GM12878 (cell line): ENCODE results near the gene FANCG. TPM values are rescaled to one million over a fixed set of nuclear protein-coding genes. Genes with fewer than 3 reads are reported as not detected.
A peak's percentile ranks its signal among the peaks of the same experiment; 100 is the strongest.

ENCODE experiments used
- ATF2 ChIP-seq: IDR thresholded peaks from 2 replicates; pipeline ENCODE4 v1.6.1; 2012; ENCODE audit warnings: low read length, inconsistent platforms
- BMI1 ChIP-seq: fragments of 450-650 bp; IDR thresholded peaks from 2 replicates; pipeline ENCODE4 v1.6.1; 2016; ENCODE audit warnings: mild to moderate bottlenecking, moderate library complexity, borderline replicate concordance
- CBX3 ChIP-seq: fragments of 200-600 bp; sonication (generic); IDR thresholded peaks from 2 replicates; pipeline ENCODE4 v1.6.1; 2016; ENCODE audit warnings: low read depth, borderline replicate concordance
- CEBPB ChIP-seq, 2 experiments: fragments of 150-350 bp in 1 of 2; IDR thresholded peaks; 2 replicates each; pipeline ENCODE4 v1.6.1; 2012 to 2014; ENCODE audit warnings: low read depth in 2 of 2, low read length in 2 of 2, borderline replicate concordance in 1 of 2, inconsistent platforms in 1 of 2
- CHD2 ChIP-seq: IDR thresholded peaks from 2 replicates; pipeline ENCODE4 v1.6.1; 2011; ENCODE audit warnings: low read depth, low read length, improper control_type of control experiment, borderline replicate concordance
- CREB1 ChIP-seq: IDR thresholded peaks from 2 replicates; pipeline ENCODE4 v1.6.1; 2012; ENCODE audit warnings: low read depth, mild to moderate bottlenecking, inconsistent platforms
- CTCF ChIP-seq, 3 experiments: IDR thresholded peaks in 2 of 3; conservative IDR thresholded peaks in 1 of 3; 2 replicates each; pipeline ENCODE4 v1.5.1; 2011; ENCODE audit warnings: low read depth in 3 of 3, low read length in 3 of 3, mild to moderate bottlenecking in 3 of 3, control low read depth in 2 of 3, moderate library complexity in 2 of 3, inconsistent platforms in 1 of 3, mixed read lengths in 1 of 3; ENCODE audit not compliant: control insufficient read depth in 2 of 3, insufficient read depth in 1 of 3; ENCODE audit errors: extremely low read depth in 1 of 3
- ELK1 ChIP-seq: IDR thresholded peaks from 2 replicates; pipeline ENCODE4 v1.6.1; 2012; ENCODE audit warnings: low read depth, low read length, improper control_type of control experiment
- ESRRA ChIP-seq: IDR thresholded peaks from 2 replicates; pipeline ENCODE4 v1.6.1; 2012; ENCODE audit warnings: mild to moderate bottlenecking, low read length, improper control_type of control experiment
- HCFC1 ChIP-seq: fragments of 150-350 bp; IDR thresholded peaks from 2 replicates; pipeline ENCODE4 v1.6.1; 2014; ENCODE audit warnings: low read length
- HDGF ChIP-seq: fragments of 450-650 bp; IDR thresholded peaks from 2 replicates; pipeline ENCODE4 v1.6.1; 2016; ENCODE audit warnings: antibody characterized with exemption
- IRF3 ChIP-seq: fragments of 450-650 bp; IDR thresholded peaks from 2 replicates; pipeline ENCODE4 v1.6.1; 2014; ENCODE audit warnings: mild to moderate bottlenecking
- LARP7 ChIP-seq: fragments of 450-650 bp; IDR thresholded peaks from 2 replicates; pipeline ENCODE4 v1.6.1; 2017; ENCODE audit warnings: mild to moderate bottlenecking
- MEF2B ChIP-seq: fragments of 450-650 bp; IDR thresholded peaks from 2 replicates; pipeline ENCODE4 v1.6.1; 2018; ENCODE audit warnings: mild to moderate bottlenecking, moderate library complexity; ENCODE audit not compliant: partially characterized antibody, poor library complexity, severe bottlenecking
- NR2F1 ChIP-seq: fragments of 450-650 bp; conservative IDR thresholded peaks from 2 replicates; pipeline ENCODE4 v1.6.1; 2017; ENCODE audit warnings: mild to moderate bottlenecking
- RAD51 ChIP-seq: fragments of 450-650 bp; IDR thresholded peaks from 2 replicates; pipeline ENCODE4 v1.6.1; 2016; ENCODE audit warnings: moderate library complexity, mild to moderate bottlenecking, inconsistent platforms
- RELA ChIP-seq: fragments of 450-650 bp; IDR thresholded peaks from 2 replicates; pipeline ENCODE4 v1.8.0; 2014; ENCODE audit warnings: borderline replicate concordance; ENCODE audit not compliant: partially characterized antibody
- SIN3A ChIP-seq: IDR thresholded peaks from 2 replicates; pipeline ENCODE4 v1.6.1; 2012; ENCODE audit warnings: low read depth, low read length, improper control_type of control experiment
- SUZ12 ChIP-seq: fragments of 200-600 bp; sonication (generic); IDR thresholded peaks from one replicate; pipeline ENCODE4 v1.6.1; 2018; ENCODE audit warnings: antibody characterized with exemption, mild to moderate bottlenecking; ENCODE audit not compliant: unreplicated experiment
- TAF1 ChIP-seq: IDR thresholded peaks from 2 replicates; pipeline ENCODE4 v1.6.1; 2011; ENCODE audit warnings: mild to moderate bottlenecking, low read depth, low read length, borderline replicate concordance
- ZBTB33 ChIP-seq: fragments of 450-650 bp; IDR thresholded peaks from 2 replicates; pipeline ENCODE4 v1.6.1; 2017; ENCODE audit warnings: mild to moderate bottlenecking
- ZNF384 ChIP-seq: IDR thresholded peaks from 2 replicates; pipeline ENCODE4 v1.6.1; 2012; ENCODE audit warnings: low read depth, mild to moderate bottlenecking, low read length, improper control_type of control experiment, borderline replicate concordance
- ZSCAN29 ChIP-seq: fragments of 450-650 bp; IDR thresholded peaks from 2 replicates; pipeline ENCODE4 v1.6.1; 2017; ENCODE audit warnings: mild to moderate bottlenecking, moderate library complexity
- polyA plus RNA-seq, 11 experiments: library from polyadenylated mRNA; depleted of rRNA in 4 of 11; unstranded in 6 of 11; stranded (reverse) in 5 of 11; fragments of >200 nt; fragmentation: Nextera tagmentation in 4 of 11; fragmentation: Illumina TruSeq in 1 of 11; extraction: Ambion mirVana in 4 of 11; extraction: Trizol in 1 of 11; gene quantifications; 1 replicate in 1 of 11; 2 replicates in 10 of 11; pipeline versions ENCODE4 v1.2.1 to v1.2.3, GENCODE V29; 2011 to 2016; ENCODE audit warnings: inconsistent platforms in 2 of 11, missing spikeins in 2 of 11, low read depth in 1 of 11
- total RNA-seq, 4 experiments: library from RNA; depleted of rRNA in 3 of 4; stranded (reverse); fragments of >200 nt in 3 of 4; fragmentation: Illumina TruSeq in 1 of 4; extraction: Trizol in 1 of 4; gene quantifications; 2 replicates each; pipeline versions ENCODE4 v1.2.1 to v1.2.3, GENCODE V29; 2013 to 2021

The FANCG gene
- total and polyA plus RNA-seq, 10 of the 15 experiments (the other 5 are each of a cell fraction or from before 2014, with no cell fraction given): 16.4 to 78.7 (median 45.4) TPM

GRCh38 chr9:35096035-35096849 lies 16.5 kb upstream of the FANCG start, which contains the start of gene PIGO (continued):
- TF ChIP-seq ELK1 (peak; percentile 89), ATF2 (no peak), MEF2B (peak; percentile 71), ZNF384 (no peak), SUZ12 (no peak), ZBTB33 (0 out of 2 replicates have a peak, but pooled peaks have one; percentile 14), SIN3A (no peak), CHD2 (peak; percentile 72), TAF1 (peak; percentile 81; the same call in 1 of the 2 replicates), ESRRA (no peak; the same call in 1 of the 2 replicates), BMI1 (no peak), HDGF (peak; percentile 87; the same call in 1 of the 2 replicates), CTCF (IDR thresholded peaks at IDR 0.05 in 2 of 3, conservative IDR thresholded peaks at IDR 0.05 in 1 of 3; ENCODE audit: control insufficient read depth in 2 of 3, extremely low read depth in 1 of 3, insufficient read depth in 1 of 3, low read depth in 3 of 3, low read length in 3 of 3) (peak; percentile 87 to 98 (median 96)), IRF3 (no peak), RELA (peak; percentile 49), CBX3 (no peak), LARP7 (peak; percentile 79), CREB1 (peak; percentile 75), NR2F1 (peak; percentile 94), RAD51 (no peak), HCFC1 (peak; percentile 71), CEBPB (IDR thresholded peaks at IDR 0.05; ENCODE audit: borderline replicate concordance in 1 of 2, low read depth in 2 of 2, low read length in 2 of 2) (no peak), ZSCAN29 (no peak; the same call in none of the 2 replicates)
